Karpas-422 (cell line): Measurements from ENCODE around the gene MLYCD. TPM values are rescaled to one million over a fixed set of nuclear protein-coding genes. Genes with fewer than 3 reads are reported as not detected.

ENCODE experiments used
- DNase-seq: peaks from one replicate; pipeline ENCODE4 v3.0.0-alpha.2; 2015
- H2AFZ ChIP-seq: fragments of 200-600 bp; sonication (generic); 2 replicates; pipeline ENCODE4 v1.6.1; 2014; ENCODE audit warnings: antibody characterized with exemption, low read length, mixed read lengths
- H3K27ac ChIP-seq: fragments of 200-600 bp; sonication (generic); 2 replicates; pipeline ENCODE4 v1.5.1; 2014; ENCODE audit warnings: mild to moderate bottlenecking, low read length, moderate library complexity
- H3K27me3 ChIP-seq: fragments of 200-600 bp; sonication (generic); 2 replicates; pipeline ENCODE4 v1.6.1; 2014; ENCODE audit warnings: low read length, mixed read lengths
- H3K36me3 ChIP-seq: fragments of 200-600 bp; sonication (generic); 2 replicates; pipeline ENCODE4 v1.6.1; 2014; ENCODE audit warnings: low read length, mixed read lengths; ENCODE audit not compliant: insufficient read depth
- H3K4me1 ChIP-seq: fragments of 200-600 bp; sonication (generic); 2 replicates; pipeline ENCODE4 v1.6.1; 2014; ENCODE audit warnings: mild to moderate bottlenecking, low read length, mixed read lengths
- H3K4me2 ChIP-seq: fragments of 200-600 bp; sonication (generic); 2 replicates; pipeline ENCODE4 v1.6.1; 2014; ENCODE audit warnings: low read length, low read depth, mild to moderate bottlenecking; ENCODE audit not compliant: poor library complexity, severe bottlenecking
- H3K4me3 ChIP-seq: fragments of 200-600 bp; sonication (generic); 2 replicates; pipeline ENCODE4 v1.5.1; 2014; ENCODE audit warnings: mild to moderate bottlenecking, antibody characterized with exemption, low read length, mixed read lengths
- H3K79me2 ChIP-seq: fragments of 200-600 bp; sonication (generic); 2 replicates; pipeline ENCODE4 v1.6.1; 2014; ENCODE audit warnings: mild to moderate bottlenecking, low read length, mixed read lengths
- H3K9ac ChIP-seq: fragments of 200-600 bp; sonication (generic); 2 replicates; pipeline ENCODE4 v1.6.0; 2014; ENCODE audit warnings: low read length
- H3K9me2 ChIP-seq: fragments of 200-600 bp; sonication (generic), shearing (Covaris generic); replicated peaks from 2 replicates; pipeline ENCODE4 v1.6.0; 2014; ENCODE audit warnings: mild to moderate bottlenecking, low read length, moderate library complexity; ENCODE audit not compliant: insufficient read depth
- H3K9me3 ChIP-seq: fragments of 300-700, 200-600 bp; sonication (generic); 2 replicates; pipeline ENCODE4 v1.6.1; 2014; ENCODE audit warnings: low read length, mixed read lengths
- H4K20me1 ChIP-seq: fragments of 200-600 bp; sonication (generic); 2 replicates; pipeline ENCODE4 v1.6.1; 2014; ENCODE audit warnings: mild to moderate bottlenecking, antibody characterized with exemption, low read length, low read depth; ENCODE audit not compliant: insufficient read depth
- total RNA-seq: library from RNA; depleted of rRNA; stranded (reverse); fragments of >200 nt; shearing (Covaris generic); gene quantifications from 2 replicates; pipeline ENCODE4 v1.2.3, GENCODE V29; 2014; ENCODE audit warnings: low replicate concordance

The MLYCD gene
- total RNA-seq, 1 experiment from 2014 or later: 4.7 TPM

- H3K4me1 ChIP-seq: no peaks in the 10 kb centered on the region
- H3K9me3 ChIP-seq: no peaks in the 10 kb centered on the region
- H3K36me3 ChIP-seq: no peaks in the 10 kb centered on the region
- H3K79me2 ChIP-seq: no peaks in the 10 kb centered on the region
- no peak overlapping the region for H3K4me3 ChIP-seq
- no peak overlapping the region for H3K27ac ChIP-seq
- H3K27me3 ChIP-seq: no peaks in the 10 kb centered on the region
- no peaks in the 10 kb centered on the region for H3K9me2 ChIP-seq
- no peak for DNase-seq
- no peak overlapping the region for H3K9ac ChIP-seq
- H2AFZ ChIP-seq: no peak overlapping the region
- H4K20me1 ChIP-seq: no peaks in the 10 kb centered on the region; the same call in 1 of the 2 replicates
- H3K4me2 ChIP-seq: no peak overlapping the region
Observed at GRCh38 chr16:83930730-83931500, 32.0 kb downstream of the MLYCD start.

- H3K27me3 ChIP-seq: no peaks in the 10 kb centered on the region
- H4K20me1 ChIP-seq: no peaks in the 10 kb centered on the region; the same call in 1 of the 2 replicates
- H3K9me3 ChIP-seq: no peaks in the 10 kb centered on the region
- H3K79me2 ChIP-seq: no peaks in the 10 kb centered on the region
- no peaks in the 10 kb centered on the region for H3K36me3 ChIP-seq
- no peak overlapping the region for H2AFZ ChIP-seq
- H3K9me2 ChIP-seq: no peaks in the 10 kb centered on the region
- no peak overlapping the region for H3K4me2 ChIP-seq
- no peaks in the 10 kb centered on the region for H3K4me1 ChIP-seq
- DNase-seq: no peak
- no peak overlapping the region for H3K4me3 ChIP-seq
- H3K9ac ChIP-seq: no peak overlapping the region
- no peak overlapping the region for H3K27ac ChIP-seq
Observed at GRCh38 chr16:83931556-83931955, 32.6 kb downstream of the MLYCD start.

GRCh38 chr16:83932304-83932703 lies 33.4 kb downstream of the MLYCD start:
- H3K4me1 ChIP-seq: no peaks in the 10 kb centered on the region
- H3K27me3 ChIP-seq: no peaks in the 10 kb centered on the region
- no peaks in the 10 kb centered on the region for H3K9me2 ChIP-seq
- H3K36me3 ChIP-seq: no peaks in the 10 kb centered on the region
- H3K4me3 ChIP-seq: no peak overlapping the region
- DNase-seq: no peak
- no peak overlapping the region for H3K27ac ChIP-seq
- H4K20me1 ChIP-seq: no peaks in the 10 kb centered on the region
- H3K4me2 ChIP-seq: no peak overlapping the region
- H3K9ac ChIP-seq: no peak overlapping the region
- no peaks in the 10 kb centered on the region for H3K79me2 ChIP-seq
- no peaks in the 10 kb centered on the region for H3K9me3 ChIP-seq
- H2AFZ ChIP-seq: no peak overlapping the region

- no peak overlapping the region for H3K4me3 ChIP-seq
- no peaks in the 10 kb centered on the region for H3K9me2 ChIP-seq
- no peak overlapping the region for H3K4me2 ChIP-seq
- no peak overlapping the region for H3K9ac ChIP-seq
- no peaks in the 10 kb centered on the region for H3K9me3 ChIP-seq
- H3K4me1 ChIP-seq: no peaks in the 10 kb centered on the region
- H2AFZ ChIP-seq: no peak overlapping the region
- H3K27ac ChIP-seq: no peak overlapping the region
- DNase-seq: no peak
- H3K27me3 ChIP-seq: no peaks in the 10 kb centered on the region
- H3K79me2 ChIP-seq: no peaks in the 10 kb centered on the region
- H4K20me1 ChIP-seq: no peaks in the 10 kb centered on the region
- H3K36me3 ChIP-seq: no peaks in the 10 kb centered on the region
Observed at GRCh38 chr16:83932955-83933673, 34.2 kb downstream of the MLYCD start.

DNA sequence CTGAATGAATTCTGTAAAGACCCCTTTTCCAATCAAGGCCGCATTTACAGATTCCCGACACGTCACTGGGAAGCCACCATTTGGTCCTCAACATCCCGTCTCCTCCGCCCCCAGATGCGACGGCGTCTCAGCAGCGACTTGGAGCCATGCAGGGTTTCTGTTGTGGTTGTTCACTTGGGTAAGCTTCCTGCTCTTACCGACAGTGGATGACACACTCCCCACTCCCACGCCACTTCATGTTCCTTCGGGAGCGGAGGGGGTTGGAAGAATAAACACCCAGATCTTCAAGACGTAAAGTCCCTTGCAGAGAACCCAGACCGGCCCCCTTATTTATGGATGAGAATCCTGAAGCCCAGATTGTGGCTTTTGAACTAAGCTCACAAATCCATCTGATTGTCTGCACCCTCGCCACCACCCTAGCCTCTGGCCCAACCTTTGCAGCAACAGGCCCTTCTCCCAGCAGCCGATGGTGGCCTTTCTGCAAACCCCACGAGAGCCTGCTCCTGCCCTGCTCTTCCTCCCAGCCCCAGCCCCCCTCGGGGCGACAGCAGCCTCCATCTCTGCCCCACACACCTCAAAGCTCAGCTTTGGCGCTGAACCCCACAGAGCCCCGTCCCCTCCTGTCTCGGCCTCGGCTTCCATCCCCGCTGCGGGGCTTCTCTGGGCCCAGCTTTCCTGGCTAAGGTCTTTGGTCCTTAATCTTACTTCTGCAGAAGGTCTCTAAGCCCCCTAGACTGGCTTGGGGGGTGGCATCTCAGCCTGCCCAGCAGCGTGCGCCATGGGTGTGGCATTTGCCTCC lies 35.2 kb downstream of the MLYCD start:
- Histone ChIP-seq H3K4me1 (no peaks in the 10 kb centered on the region), H3K27me3 (no peaks in the 10 kb centered on the region), H3K27ac (no peak overlapping the region), H3K4me2 (no peak overlapping the region), H3K9ac (no peak overlapping the region), H2AFZ (no peak overlapping the region), H3K9me2 (no peaks in the 10 kb centered on the region), H3K36me3 (no peaks in the 10 kb centered on the region), H4K20me1 (no peaks in the 10 kb centered on the region), H3K9me3 (no peaks in the 10 kb centered on the region), H3K79me2 (no peaks in the 10 kb centered on the region), H3K4me3 (no peak overlapping the region)
- no peak for DNase-seq

DNA sequence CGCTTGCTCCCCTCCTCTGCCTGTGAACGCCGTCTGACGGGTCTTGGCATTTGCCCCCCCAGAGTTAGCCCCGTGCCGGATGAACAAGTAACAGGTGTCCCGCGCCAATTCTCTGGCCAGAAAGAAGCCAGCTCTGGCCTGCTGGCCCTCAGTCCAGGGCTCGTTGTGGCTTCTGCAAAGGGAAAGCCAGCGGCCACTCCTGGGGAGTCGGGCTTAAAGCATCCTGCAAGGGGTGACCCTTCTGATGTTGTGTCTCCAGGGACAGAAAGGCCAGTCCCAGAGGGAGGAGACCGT lies 35.7 kb downstream of the MLYCD start:
- Histone ChIP-seq H3K4me3 (no peak overlapping the region), H3K79me2 (no peaks in the 10 kb centered on the region), H3K9ac (no peak overlapping the region), H3K9me3 (no peaks in the 10 kb centered on the region), H3K9me2 (no peaks in the 10 kb centered on the region), H3K36me3 (no peaks in the 10 kb centered on the region), H4K20me1 (no peaks in the 10 kb centered on the region), H3K4me1 (no peaks in the 10 kb centered on the region), H3K4me2 (no peak overlapping the region), H3K27ac (no peak overlapping the region), H3K27me3 (no peaks in the 10 kb centered on the region), H2AFZ (no peak overlapping the region)
- no peak for DNase-seq

DNA sequence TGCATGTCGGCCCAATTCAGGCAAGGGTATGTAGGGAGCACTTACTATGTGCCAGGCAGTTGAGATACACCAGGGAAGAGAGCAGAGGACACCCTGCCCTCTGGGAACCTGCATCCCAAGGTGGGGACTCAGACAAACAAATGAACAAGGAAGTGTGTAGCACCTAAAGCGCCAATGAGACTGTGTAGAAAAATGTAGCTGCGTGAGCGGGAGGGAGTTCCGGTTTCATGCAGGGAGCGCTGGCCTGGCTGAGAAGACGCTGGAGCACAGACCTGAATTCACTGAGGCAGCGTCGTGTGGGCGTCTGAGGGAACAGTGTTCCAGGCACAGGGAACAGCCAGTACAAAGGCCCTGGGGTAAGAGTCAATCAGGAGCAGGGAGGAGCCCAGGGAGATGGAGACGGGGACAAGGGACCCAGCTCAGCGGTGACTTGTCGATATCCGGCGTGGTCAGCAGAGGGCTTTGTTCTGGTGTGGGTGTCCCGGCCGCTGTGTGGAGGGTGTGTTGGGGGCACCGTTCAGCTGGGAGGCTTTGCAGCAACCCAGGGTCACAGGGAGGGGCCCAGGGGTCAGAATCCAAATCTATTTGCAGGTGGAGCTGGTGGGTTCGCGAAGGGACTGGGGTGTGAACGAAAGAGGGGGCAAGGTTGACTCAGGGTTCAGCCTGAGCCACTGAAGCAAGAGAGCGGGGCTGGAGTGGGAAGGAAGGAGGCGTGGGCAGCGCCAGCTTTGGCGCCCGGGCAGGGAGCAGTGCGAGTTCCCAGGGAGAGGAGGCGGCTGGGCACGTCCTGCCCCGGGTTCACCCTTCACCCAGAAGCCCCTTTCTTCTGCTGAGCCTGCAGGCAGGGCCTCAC lies 36.3 kb downstream of the MLYCD start:
- H3K27me3 ChIP-seq: no peaks in the 10 kb centered on the region
- no peak overlapping the region for H3K4me2 ChIP-seq
- H4K20me1 ChIP-seq: no peaks in the 10 kb centered on the region
- H3K27ac ChIP-seq: no peak overlapping the region
- H3K9ac ChIP-seq: no peak overlapping the region
- H3K36me3 ChIP-seq: no peaks in the 10 kb centered on the region
- no peaks in the 10 kb centered on the region for H3K9me3 ChIP-seq
- H3K9me2 ChIP-seq: no peaks in the 10 kb centered on the region
- no peaks in the 10 kb centered on the region for H3K79me2 ChIP-seq
- no peaks in the 10 kb centered on the region for H3K4me1 ChIP-seq
- H3K4me3 ChIP-seq: no peak overlapping the region
- DNase-seq: no peak
- no peak overlapping the region for H2AFZ ChIP-seq
